ENCODE results near the gene HECTD4. TPM values are rescaled to one million over a fixed set of nuclear protein-coding genes. Genes with fewer than 3 reads are reported as not detected.

HECTD4 gene
- total and polyA plus RNA-seq, 5 donors = 11.1 to 26.6 (median 25.4) TPM

GRCh38 chr12:112153893-112154219 is 228.4 kb downstream of the HECTD4 start:
- no peak for ATAC-seq

GRCh38 chr12:112153181-112153892 is 228.9 kb downstream of the HECTD4 start:
- intact Hi-C loops (cut with DNase I) = no loop called here
- H3K4me1 ChIP-seq (ENCODE audit: control insufficient read depth, insufficient read depth, low read length) = no peaks in the 10 kb centered on the region
- DNase-seq = no peak
- no peak overlapping the region for H3K4me3 ChIP-seq (ENCODE audit: low read length)
- H3K9me3 ChIP-seq (ENCODE audit: control insufficient read depth, low read length) = no peaks in the 10 kb centered on the region
- peak in 1 of 2 donors; percentile 20 for ATAC-seq
- no peak overlapping the region for H3K27ac ChIP-seq (ENCODE audit: low read length)
- 82% methylated on average over 11 of the region's 11 CpGs for WGBS
- H3K27me3 ChIP-seq (ENCODE audit: control insufficient read depth, insufficient read depth) = no peaks in the 10 kb centered on the region

More at GRCh38 chr12:112153893-112154219, 228.4 kb downstream of the HECTD4 start:
- no peak overlapping the region for H3K27ac ChIP-seq (ENCODE audit: low read length)
- no peaks in the 10 kb centered on the region for H3K4me1 ChIP-seq (ENCODE audit: control insufficient read depth, insufficient read depth, low read length)
- no peaks in the 10 kb centered on the region for H3K27me3 ChIP-seq (ENCODE audit: control insufficient read depth, insufficient read depth)
- no peak overlapping the region for H3K4me3 ChIP-seq (ENCODE audit: low read length)
- no peaks in the 10 kb centered on the region for H3K9me3 ChIP-seq (ENCODE audit: control insufficient read depth, low read length)
- WGBS = 90% methylated on average over 8 of the region's 8 CpGs
- no peak for DNase-seq
- intact Hi-C loops (cut with DNase I) = no loop called here

GRCh38 chr12:112151766-112152541 is 230.3 kb downstream of the HECTD4 start:
- H3K9me3 ChIP-seq (ENCODE audit: control insufficient read depth, low read length) = no peaks in the 10 kb centered on the region
- no peaks in the 10 kb centered on the region for H3K27me3 ChIP-seq (ENCODE audit: control insufficient read depth, insufficient read depth)
- intact Hi-C loops (cut with DNase I) = no loop called here
- H3K4me1 ChIP-seq (ENCODE audit: control insufficient read depth, insufficient read depth, low read length) = no peaks in the 10 kb centered on the region
- no peak overlapping the region for H3K27ac ChIP-seq (ENCODE audit: low read length)
- 96% methylated on average over 11 of the region's 11 CpGs for WGBS
- H3K4me3 ChIP-seq (ENCODE audit: low read length) = no peak overlapping the region
- no peak for DNase-seq
- no peak for ATAC-seq

- intact Hi-C loops (cut with DNase I) = no loop called here
- WGBS = 95% methylated on average over 5 of the region's 5 CpGs
- ATAC-seq = no peak
These were observed 232.6 kb downstream of the HECTD4 start for GRCh38 chr12:112149596-112149995.

GRCh38 chr12:112148031-112148513 is 234.2 kb downstream of the HECTD4 start:
- ATAC-seq = no peak

More at GRCh38 chr12:112149596-112149995, 232.6 kb downstream of the HECTD4 start:
- DNase-seq = no peak
- Histone ChIP-seq H3K4me1 (ENCODE audit: control insufficient read depth, insufficient read depth, low read length) (no peaks in the 10 kb centered on the region), H3K9me3 (ENCODE audit: control insufficient read depth, low read length) (no peaks in the 10 kb centered on the region), H3K27me3 (ENCODE audit: control insufficient read depth, insufficient read depth) (no peaks in the 10 kb centered on the region), H3K4me3 (ENCODE audit: low read length) (no peak overlapping the region), H3K27ac (ENCODE audit: low read length) (no peak overlapping the region)

GRCh38 chr12:112146123-112146522 is 236.1 kb downstream of the HECTD4 start:
- no peak for DNase-seq
- ATAC-seq = no peak
- Histone ChIP-seq H3K9me3 (ENCODE audit: control insufficient read depth, low read length) (no peaks in the 10 kb centered on the region), H3K4me3 (ENCODE audit: low read length) (no peak overlapping the region), H3K4me1 (ENCODE audit: control insufficient read depth, insufficient read depth, low read length) (no peaks in the 10 kb centered on the region), H3K27ac (ENCODE audit: low read length) (no peak overlapping the region), H3K27me3 (ENCODE audit: control insufficient read depth, insufficient read depth) (no peaks in the 10 kb centered on the region)
- intact Hi-C loops (cut with DNase I) = no loop called here
- WGBS = 95% methylated on average over 1 of the region's 1 CpG

More at GRCh38 chr12:112148031-112148513, 234.2 kb downstream of the HECTD4 start:
- Histone ChIP-seq H3K4me3 (ENCODE audit: low read length) (no peak overlapping the region), H3K9me3 (ENCODE audit: control insufficient read depth, low read length) (no peaks in the 10 kb centered on the region), H3K4me1 (ENCODE audit: control insufficient read depth, insufficient read depth, low read length) (no peaks in the 10 kb centered on the region), H3K27ac (ENCODE audit: low read length) (no peak overlapping the region), H3K27me3 (ENCODE audit: control insufficient read depth, insufficient read depth) (no peaks in the 10 kb centered on the region)
- 66% methylated on average over 3 of the region's 3 CpGs for WGBS
- no peak for DNase-seq
- intact Hi-C loops (cut with DNase I) = no loop called here

GRCh38 chr12:112140728-112141127 is 241.5 kb downstream of the HECTD4 start:
- intact Hi-C loops (cut with DNase I) = no loop called here
- no peak for ATAC-seq
- Histone ChIP-seq H3K27ac (ENCODE audit: low read length) (no peak overlapping the region), H3K9me3 (ENCODE audit: control insufficient read depth, low read length) (no peaks in the 10 kb centered on the region), H3K27me3 (ENCODE audit: control insufficient read depth, insufficient read depth) (no peaks in the 10 kb centered on the region), H3K4me1 (ENCODE audit: control insufficient read depth, insufficient read depth, low read length) (no peaks in the 10 kb centered on the region), H3K4me3 (ENCODE audit: low read length) (no peak overlapping the region)
- WGBS = 90% methylated on average over 5 of the region's 5 CpGs
- DNase-seq = no peak

GRCh38 chr12:112134731-112135130 is 247.5 kb downstream of the HECTD4 start:
- H3K27ac ChIP-seq (ENCODE audit: low read length) = no peak overlapping the region
- 90% methylated on average over 3 of the region's 3 CpGs for WGBS
- DNase-seq (no peak), ATAC-seq (no peak)
- no peaks in the 10 kb centered on the region for H3K9me3 ChIP-seq (ENCODE audit: control insufficient read depth, low read length)
- H3K27me3 ChIP-seq (ENCODE audit: control insufficient read depth, insufficient read depth) = no peaks in the 10 kb centered on the region
- no peaks in the 10 kb centered on the region for H3K4me1 ChIP-seq (ENCODE audit: control insufficient read depth, insufficient read depth, low read length)
- H3K4me3 ChIP-seq (ENCODE audit: low read length) = no peak overlapping the region
- intact Hi-C loops (cut with DNase I) = no loop called here

GRCh38 chr12:112133418-112133817 is 248.8 kb downstream of the HECTD4 start:
- intact Hi-C loops (cut with DNase I) = no loop called here
- ATAC-seq (no peak), DNase-seq (no peak)
- H3K27me3 ChIP-seq (ENCODE audit: control insufficient read depth, insufficient read depth) = no peaks in the 10 kb centered on the region
- no peaks in the 10 kb centered on the region for H3K9me3 ChIP-seq (ENCODE audit: control insufficient read depth, low read length)
- no peaks in the 10 kb centered on the region for H3K4me1 ChIP-seq (ENCODE audit: control insufficient read depth, insufficient read depth, low read length)
- H3K27ac ChIP-seq (ENCODE audit: low read length) = no peak overlapping the region
- WGBS = 90% methylated on average over 5 of the region's 5 CpGs
- no peak overlapping the region for H3K4me3 ChIP-seq (ENCODE audit: low read length)

GRCh38 chr12:112131686-112132085 is 250.5 kb downstream of the HECTD4 start:
- H3K9me3 ChIP-seq (ENCODE audit: control insufficient read depth, low read length) = no peaks in the 10 kb centered on the region
- 67% methylated on average over 1 of the region's 1 CpG for WGBS
- no peak overlapping the region for H3K4me3 ChIP-seq (ENCODE audit: low read length)
- no peaks in the 10 kb centered on the region for H3K4me1 ChIP-seq (ENCODE audit: control insufficient read depth, insufficient read depth, low read length)
- no peak overlapping the region for H3K27ac ChIP-seq (ENCODE audit: low read length)
- DNase-seq (no peak), ATAC-seq (no peak)
- intact Hi-C loops (cut with DNase I) = no loop called here
- no peaks in the 10 kb centered on the region for H3K27me3 ChIP-seq (ENCODE audit: control insufficient read depth, insufficient read depth)

GRCh38 chr12:112130441-112130998 is 251.7 kb downstream of the HECTD4 start:
- no peak for ATAC-seq

More at GRCh38 chr12:112130441-112130998, 251.7 kb downstream of the HECTD4 start:
- intact Hi-C loops (cut with DNase I) = no loop called here
- H3K9me3 ChIP-seq (ENCODE audit: control insufficient read depth, low read length) = no peaks in the 10 kb centered on the region
- WGBS = 17% methylated on average over 2 of the region's 2 CpGs
- no peak overlapping the region for H3K27ac ChIP-seq (ENCODE audit: low read length)
- H3K4me3 ChIP-seq (ENCODE audit: low read length) = peak overlapping the region; percentile 40
- no peak for DNase-seq
- no peaks in the 10 kb centered on the region for H3K4me1 ChIP-seq (ENCODE audit: control insufficient read depth, insufficient read depth, low read length)
- no peaks in the 10 kb centered on the region for H3K27me3 ChIP-seq (ENCODE audit: control insufficient read depth, insufficient read depth)
